A673 (cell line): Measurements from ENCODE around the gene POLR3A.

Source experiments
- CTCF ChIP-seq: fragments of 300-800, 200-600 bp; sonication (generic); conservative IDR thresholded peaks from 2 replicates; pipeline ENCODE4 v1.5.1; 2017; ENCODE audit warnings: low read depth, mild to moderate bottlenecking, antibody characterized with exemption, low read length, moderate library complexity, mixed read lengths
- EZH2 ChIP-seq: fragments of 200-600 bp; sonication (generic); IDR thresholded peaks from 2 replicates; pipeline ENCODE4 v1.6.1; 2017; ENCODE audit warnings: borderline replicate concordance, low read depth, mild to moderate bottlenecking, mixed read lengths, antibody characterized with exemption, low read length; ENCODE audit not compliant: poor library complexity, severe bottlenecking

GRCh38 chr10:77955136-77955535 lies 74.2 kb downstream of the POLR3A start:
- TF ChIP-seq EZH2 (no peak), CTCF (no peak)
